Osteoblast (primary cell): ENCODE results near the gene TMEM183A. TPM values are rescaled to one million over a fixed set of nuclear protein-coding genes. Genes with fewer than 3 reads are reported as not detected.
"Not testable (repeated sequence)": the region's sequence is repeated elsewhere in the genome, so short reads cannot be mapped to it uniquely, and the experiment has no call there.

Experiments used
- DNase-seq: peaks from one replicate; pipeline ENCODE4 v3.0.0; 2011; ENCODE audit warnings: low spot score, mixed read lengths; ENCODE audit not compliant: insufficient read length; ENCODE audit errors: missing footprints
- H2AFZ ChIP-seq: 2 replicates; pipeline ENCODE4 v1.6.0; 2011; ENCODE audit warnings: mild to moderate bottlenecking, low read length
- H3K27ac ChIP-seq: 2 replicates; pipeline ENCODE4 v1.5.1; 2011; ENCODE audit warnings: mild to moderate bottlenecking, low read depth, low read length, moderate library complexity
- H3K27me3 ChIP-seq: 2 replicates; pipeline ENCODE4 v1.6.0; 2012; ENCODE audit warnings: mild to moderate bottlenecking, control low read depth, inconsistent platforms, low read length, moderate library complexity; ENCODE audit not compliant: insufficient read depth
- H3K36me3 ChIP-seq: 2 replicates; pipeline ENCODE4 v1.5.1; 2011; ENCODE audit warnings: mild to moderate bottlenecking, low read length, control low read depth, moderate library complexity; ENCODE audit not compliant: insufficient read depth
- H3K4me1 ChIP-seq: 2 replicates; pipeline ENCODE4 v1.5.1; 2011; ENCODE audit warnings: mild to moderate bottlenecking, low read length, control low read depth, moderate library complexity; ENCODE audit not compliant: insufficient read depth
- H3K4me2 ChIP-seq: 2 replicates; pipeline ENCODE4 v1.6.0; 2011; ENCODE audit warnings: mild to moderate bottlenecking, low read length; ENCODE audit not compliant: insufficient read depth
- H3K4me3 ChIP-seq: fragments of 200-600 bp; sonication (generic); 3 replicates; pipeline ENCODE4 v1.5.1; 2012; ENCODE audit warnings: mild to moderate bottlenecking, low read length, inconsistent platforms; ENCODE audit not compliant: insufficient read depth
- H3K79me2 ChIP-seq: 2 replicates; pipeline ENCODE4 v1.6.0; 2012; ENCODE audit warnings: mild to moderate bottlenecking, low read length, control low read depth, inconsistent platforms; ENCODE audit not compliant: insufficient read depth
- H3K9me3 ChIP-seq: 2 replicates; pipeline ENCODE4 v1.5.1; 2011; ENCODE audit warnings: low read depth, low read length, control low read depth
- H4K20me1 ChIP-seq: 2 replicates; pipeline ENCODE4 v1.6.0; 2012; ENCODE audit warnings: mild to moderate bottlenecking, low read length, control low read depth; ENCODE audit not compliant: insufficient read depth
- CTCF ChIP-seq: IDR thresholded peaks from 2 replicates; pipeline ENCODE4 v1.5.1; 2011; ENCODE audit warnings: mild to moderate bottlenecking, low read depth, low read length, moderate library complexity; ENCODE audit errors: extremely low read depth
- total RNA-seq: library from RNA; depleted of rRNA; stranded (reverse); fragments of >200 nt; gene quantifications from 2 replicates; pipeline ENCODE4 v1.2.3, GENCODE V29; 2012

TMEM183A gene
- total RNA-seq, 1 donor, result 118 TPM

GRCh38 chr1:202981939-202982338 is 25.2 kb upstream of the TMEM183A start:
- no peaks in the 10 kb centered on the region for H3K36me3 ChIP-seq
- H3K4me1 ChIP-seq, result no peaks in the 10 kb centered on the region
- H3K9me3 ChIP-seq, result no peaks in the 10 kb centered on the region
- H3K4me3 ChIP-seq, result no peak overlapping the region
- no peak overlapping the region for H3K4me2 ChIP-seq
- H2AFZ ChIP-seq, result no peak overlapping the region
- no peak overlapping the region for H3K27ac ChIP-seq
- no peaks in the 10 kb centered on the region for H4K20me1 ChIP-seq
- H3K27me3 ChIP-seq, result peaks cover 38% of the 10 kb centered on the region
- no peak for TF ChIP-seq CTCF
- no peaks in the 10 kb centered on the region for H3K79me2 ChIP-seq
- DNase-seq, result no peak

- H3K27ac ChIP-seq, result no peak overlapping the region
- H3K9me3 ChIP-seq, result no peaks in the 10 kb centered on the region
- no peaks in the 10 kb centered on the region for H4K20me1 ChIP-seq
- H3K79me2 ChIP-seq, result no peaks in the 10 kb centered on the region
- H3K36me3 ChIP-seq, result no peaks in the 10 kb centered on the region
- no peak overlapping the region for H2AFZ ChIP-seq
- TF ChIP-seq CTCF, result no peak
- no peak overlapping the region for H3K4me2 ChIP-seq
- no peaks in the 10 kb centered on the region for H3K4me1 ChIP-seq
- H3K4me3 ChIP-seq, result no peak overlapping the region
- peaks cover 37% of the 10 kb centered on the region for H3K27me3 ChIP-seq
- no peak for DNase-seq
Measured at GRCh38 chr1:202982715-202983430, 24.3 kb upstream of the TMEM183A start.

- not testable (repeated sequence) for H3K4me2 ChIP-seq, H3K79me2 ChIP-seq, H3K4me1 ChIP-seq, H3K9me3 ChIP-seq, H3K36me3 ChIP-seq, H3K27ac ChIP-seq, H3K4me3 ChIP-seq, H4K20me1 ChIP-seq, H2AFZ ChIP-seq
- peaks cover 35% of the 10 kb centered on the region for H3K27me3 ChIP-seq
- DNase-seq, result peak; percentile 10
Measured at GRCh38 chr1:202986120-202986519, 21.1 kb upstream of the TMEM183A start.

GRCh38 chr1:202987255-202987654 is 19.9 kb upstream of the TMEM183A start:
- H2AFZ ChIP-seq, result no peak overlapping the region

More at GRCh38 chr1:202987255-202987654, 19.9 kb upstream of the TMEM183A start:
- Histone ChIP-seq H3K27ac (no peak overlapping the region), H3K9me3 (no peaks in the 10 kb centered on the region), H4K20me1 (no peaks in the 10 kb centered on the region), H3K27me3 (peaks cover 45% of the 10 kb centered on the region), H3K79me2 (no peaks in the 10 kb centered on the region), H3K4me1 (no peaks in the 10 kb centered on the region), H3K4me3 (no peak overlapping the region), H3K4me2 (no peak overlapping the region), H3K36me3 (no peaks in the 10 kb centered on the region)
- no peak for DNase-seq
- no peak for TF ChIP-seq CTCF
